ENCODE measurements around the gene LRRC47.
"Not testable (repeated sequence)": the region's sequence is repeated elsewhere in the genome, so short reads cannot be mapped to it uniquely, and the experiment has no call there.

Gene LRRC47

DNA sequence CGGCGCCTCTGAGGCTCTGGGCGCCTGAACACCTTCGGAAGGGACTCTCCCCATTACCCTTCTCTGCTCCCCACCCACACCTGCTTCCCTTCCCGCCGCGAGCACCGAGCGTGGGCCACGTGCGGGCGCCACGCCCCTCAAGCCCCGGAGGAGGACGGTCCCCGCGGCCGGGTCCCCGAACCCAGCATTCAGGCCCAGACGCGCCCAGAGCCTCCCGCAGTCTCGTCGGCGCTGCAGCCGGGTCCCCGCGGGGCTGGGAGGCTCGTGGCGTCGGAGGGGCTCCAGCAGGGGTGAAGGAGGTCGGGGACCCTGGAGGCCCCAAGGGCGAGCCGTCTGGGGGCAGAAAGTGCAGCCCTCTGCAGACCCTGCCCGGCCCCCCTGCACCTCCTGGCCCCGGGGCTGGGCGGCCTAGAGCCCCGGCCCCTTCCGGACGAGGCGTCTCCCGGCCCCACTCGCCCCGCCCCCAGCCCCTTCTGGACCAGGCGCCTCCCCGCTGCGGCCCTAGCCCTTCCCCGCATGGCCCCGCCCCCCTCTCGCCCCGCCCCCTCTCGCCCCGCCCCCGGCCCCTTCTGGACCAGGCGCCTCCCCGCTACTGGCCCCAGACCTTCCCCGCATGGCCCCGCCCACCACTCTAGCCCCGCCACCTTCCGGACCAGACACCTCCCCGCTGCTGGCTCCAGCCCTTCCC lies 24.1 kb downstream of the LRRC47 start:
- peak; percentile 66 to 68 for DNase-seq (ENCODE audit: low read depth in 2 of 2)

DNA sequence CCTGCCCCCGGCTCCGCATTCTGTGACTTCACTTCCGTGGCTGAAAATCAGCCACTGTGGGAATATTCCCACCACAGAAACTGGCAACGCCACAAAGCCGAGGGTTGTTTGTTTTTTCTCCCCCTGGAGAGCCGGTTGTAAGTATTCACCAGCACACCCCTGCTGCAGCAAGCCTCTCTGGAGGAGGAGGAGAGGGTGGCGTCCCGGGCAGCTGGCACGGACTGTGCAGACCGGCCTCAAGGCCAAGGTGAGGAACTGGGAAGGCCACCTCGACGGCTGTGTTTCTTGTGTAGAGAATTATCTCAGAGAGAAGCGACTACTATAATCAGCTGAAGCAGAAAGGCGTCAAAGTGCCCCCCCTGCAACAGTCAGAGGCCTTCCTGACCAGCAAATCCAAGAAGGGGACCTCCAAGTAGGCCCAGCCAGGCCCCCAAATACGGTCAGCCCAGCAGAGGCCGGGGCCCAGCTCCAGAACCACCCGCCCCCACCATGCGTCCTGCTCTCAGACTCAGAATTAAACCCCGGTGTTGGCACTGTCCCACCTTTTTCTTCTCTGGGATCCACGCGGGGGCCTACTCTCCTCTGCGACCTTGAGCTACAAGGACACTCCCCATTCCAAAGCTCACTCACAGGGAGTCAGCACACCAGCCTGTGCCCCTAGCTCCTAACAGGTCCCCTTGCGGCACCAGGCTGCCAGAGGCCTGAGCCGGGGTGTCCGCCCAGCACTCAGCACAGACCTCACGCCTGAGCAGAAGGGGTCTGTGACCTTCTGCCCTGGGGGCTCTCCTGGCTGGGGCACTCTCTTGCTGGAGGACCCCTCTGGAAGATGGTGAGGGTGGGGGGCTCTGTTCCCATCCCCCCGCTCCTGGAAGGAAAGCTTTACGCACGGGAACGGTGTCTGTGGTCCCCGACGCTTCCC lies 24.9 kb downstream of the LRRC47 start:
- DNase-seq (ENCODE audit: low read depth in 2 of 2): no peak

- DNase-seq (ENCODE audit: low read depth in 2 of 2): no peak
Observed at GRCh38 chr1:3770047-3770765, 26.1 kb downstream of the LRRC47 start.

GRCh38 chr1:3768811-3769390 lies 27.4 kb downstream of the LRRC47 start:
- DNase-seq (ENCODE audit: low read depth in 2 of 2): no peak

DNA sequence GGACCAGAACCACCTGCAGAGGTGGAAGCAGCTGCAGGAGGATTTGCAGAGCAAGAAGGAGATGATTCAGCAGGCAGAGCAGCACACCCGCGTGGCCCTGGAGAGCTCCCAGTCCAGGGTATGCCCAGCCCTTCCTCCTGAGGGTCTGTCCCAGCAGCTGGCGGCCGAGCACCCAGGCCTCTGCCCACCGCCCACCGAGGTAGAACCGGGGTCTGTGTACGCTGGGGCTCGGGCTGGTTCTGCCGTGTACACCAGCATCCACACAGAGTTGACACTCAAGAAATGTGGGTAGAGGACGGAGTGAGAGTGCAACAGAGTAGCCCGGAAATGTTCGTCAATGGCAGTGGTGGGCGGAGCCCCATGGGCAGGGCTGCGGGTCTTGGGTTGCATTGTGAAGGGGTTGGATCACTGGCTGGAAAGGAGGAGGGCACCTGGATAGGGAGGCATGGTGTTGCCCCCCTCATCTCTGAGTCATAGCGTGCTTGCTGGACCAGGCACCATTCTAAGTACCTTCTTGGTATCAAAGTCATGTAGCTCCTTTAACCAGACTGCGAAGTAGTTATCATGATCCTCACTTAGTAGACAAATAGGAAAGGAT lies 28.9 kb downstream of the LRRC47 start:
- no peak for DNase-seq (ENCODE audit: low read depth in 2 of 2)

DNA sequence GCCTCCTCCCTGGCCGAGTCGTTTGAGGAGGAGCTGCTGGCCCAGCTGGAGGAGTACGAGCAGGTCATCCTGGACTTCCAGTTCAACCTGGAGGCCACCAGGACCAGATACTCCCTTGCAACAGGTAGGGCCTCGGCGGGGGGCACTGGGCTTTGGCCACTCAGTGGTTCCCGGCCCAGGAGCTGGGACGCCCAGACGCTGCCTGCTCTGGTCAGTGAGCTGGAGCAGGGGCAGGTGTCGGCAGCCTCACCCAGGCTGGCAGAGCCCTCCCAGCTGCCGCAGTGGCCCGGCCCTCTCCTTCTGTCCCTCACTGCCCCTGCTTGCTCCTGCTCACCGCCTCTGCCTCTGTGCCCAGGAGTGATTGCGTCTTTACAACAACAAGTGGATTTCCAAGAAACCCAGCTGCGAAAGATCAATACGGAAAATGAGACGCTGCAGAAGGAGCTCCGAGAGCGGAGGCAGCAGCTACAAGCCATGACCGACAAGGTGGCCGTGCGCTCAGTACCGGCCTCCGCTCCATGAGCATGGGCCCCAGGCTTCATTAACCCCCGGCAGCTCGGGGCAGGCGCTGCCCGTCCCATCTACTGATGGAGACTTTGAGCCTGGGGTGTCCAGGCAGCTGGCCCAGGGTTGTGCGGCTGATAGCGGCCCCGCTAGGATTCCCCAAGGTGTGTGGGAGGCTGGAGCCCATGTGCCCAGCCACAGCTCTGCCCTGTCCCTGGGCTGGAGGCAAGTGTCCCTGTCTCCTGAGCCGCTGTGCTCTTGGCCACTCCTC lies 32.8 kb downstream of the LRRC47 start:
- no peak for DNase-seq (ENCODE audit: low read depth in 2 of 2)

GRCh38 chr1:3762873-3763228 lies 33.4 kb downstream of the LRRC47 start:
- DNase-seq (ENCODE audit: low read depth in 2 of 2): no peak

DNA sequence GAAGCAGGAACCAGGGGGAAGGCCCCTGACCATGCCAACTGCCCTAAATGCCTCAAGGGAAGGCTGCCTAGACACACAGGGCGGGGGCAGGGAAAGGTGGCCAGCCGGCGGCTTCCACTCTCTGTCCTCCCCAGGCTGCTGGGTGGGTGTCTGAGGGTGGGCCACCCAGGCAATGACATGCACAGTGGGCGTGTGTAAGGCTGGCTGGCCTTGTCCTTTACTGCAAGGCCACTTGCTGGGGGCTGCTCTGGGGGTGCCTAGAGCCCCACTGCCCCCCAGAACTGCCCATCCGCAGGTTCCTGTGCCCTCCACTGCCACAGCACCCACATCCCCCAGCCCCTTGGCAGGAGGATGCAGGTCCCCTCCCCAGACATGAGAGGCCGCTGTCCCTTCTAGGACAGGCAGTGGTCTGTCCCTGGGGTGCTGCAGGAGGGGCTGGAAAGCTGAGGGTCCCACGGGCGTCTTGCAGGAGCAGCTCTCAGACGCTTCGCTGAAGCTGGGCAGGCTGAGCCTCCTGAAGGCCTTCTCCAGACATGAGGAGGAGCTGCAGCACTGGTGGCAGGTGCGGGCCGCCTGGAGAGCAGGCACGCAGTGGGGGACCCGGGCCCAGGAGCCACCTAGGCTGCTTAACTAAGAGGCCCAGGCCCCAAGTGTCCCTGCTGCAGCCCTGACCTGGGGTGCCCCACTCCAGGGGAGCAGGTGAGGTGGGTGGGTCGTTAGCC lies 34.0 kb downstream of the LRRC47 start:
- no peak for DNase-seq (ENCODE audit: low read depth in 2 of 2)

DNA sequence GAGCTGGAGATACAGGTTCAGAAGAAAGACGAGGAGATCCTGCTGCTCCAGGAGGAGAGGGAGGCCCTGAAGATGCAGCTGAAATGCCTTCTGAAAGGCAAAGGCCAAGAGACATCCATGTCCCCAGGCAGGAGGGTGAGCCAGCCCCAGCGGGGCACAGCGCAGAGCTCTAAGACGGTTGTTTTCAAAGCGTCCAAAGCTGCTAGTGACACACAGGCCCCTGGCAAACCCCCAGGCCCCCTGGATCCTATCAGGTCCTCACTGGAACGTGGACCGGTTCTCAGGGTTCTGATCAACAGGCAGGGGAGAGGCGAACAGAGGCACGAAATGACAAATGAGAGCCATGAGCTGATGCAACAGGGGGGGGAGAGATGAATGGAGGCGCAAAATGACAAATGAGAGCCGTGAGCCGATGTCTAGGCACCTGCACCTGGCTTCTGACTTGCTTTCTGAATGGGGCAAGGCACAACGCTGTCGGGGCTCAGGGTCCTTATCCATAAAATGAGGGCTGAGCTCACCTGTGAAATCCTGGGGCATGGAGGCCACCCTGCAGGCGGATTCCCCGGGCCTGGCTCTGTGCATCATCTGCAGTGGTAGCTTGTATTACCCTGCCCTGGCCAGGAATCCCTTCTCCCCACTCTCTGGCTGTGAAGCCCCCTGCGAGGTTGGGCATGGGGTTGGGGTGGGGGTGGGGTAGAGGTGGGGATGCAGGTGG lies 34.8 kb downstream of the LRRC47 start:
- no peak for DNase-seq (ENCODE audit: low read depth in 2 of 2)

- no peak for DNase-seq (ENCODE audit: low read depth in 2 of 2)
Observed at GRCh38 chr1:3759796-3760195, 36.5 kb downstream of the LRRC47 start.

DNA sequence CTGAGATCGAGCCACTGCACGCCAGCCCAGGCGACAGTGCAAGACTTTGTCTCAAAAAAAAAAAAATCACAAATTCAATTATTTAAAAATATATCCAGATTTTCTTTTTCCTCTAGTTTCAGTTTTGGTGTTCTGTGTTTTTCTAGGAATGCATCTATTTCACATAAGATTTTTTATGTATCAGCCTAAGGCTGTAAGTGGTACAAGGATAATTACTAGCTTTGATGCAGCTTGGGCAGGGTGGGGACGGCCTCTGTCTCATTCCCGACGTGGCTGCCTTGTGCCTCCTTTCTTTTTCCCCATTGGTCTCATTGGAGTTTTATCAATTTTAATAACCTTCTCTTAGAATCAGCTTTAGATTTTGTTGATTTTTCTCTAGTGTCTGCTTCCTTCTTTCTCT lies 37.1 kb downstream of the LRRC47 start:
- DNase-seq (ENCODE audit: low read depth in 2 of 2): no peak

DNA sequence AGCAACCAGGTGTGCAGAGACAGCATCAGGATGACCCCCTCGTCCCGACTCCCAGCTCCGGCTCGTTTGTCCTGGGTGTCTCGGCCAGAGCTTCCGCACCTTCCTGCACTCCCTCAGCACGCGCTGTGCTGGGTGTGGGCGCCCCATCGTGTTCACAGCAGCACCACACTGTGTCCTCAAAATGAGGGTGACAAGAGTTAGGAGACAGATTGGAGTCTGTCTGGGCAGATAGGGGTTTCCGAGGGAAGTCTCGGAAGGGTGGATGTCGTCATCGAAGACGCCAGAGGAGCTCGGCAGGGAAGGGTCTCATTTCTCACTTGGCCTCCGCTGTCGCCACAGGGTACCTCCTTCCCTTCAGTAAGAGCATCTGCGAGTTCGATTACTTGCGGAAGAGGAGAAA lies 39.9 kb downstream of the LRRC47 start:
- DNase-seq (ENCODE audit: low read depth in 2 of 2): no peak

GRCh38 chr1:3753656-3754454 lies 42.4 kb downstream of the LRRC47 start:
- no peak for DNase-seq (ENCODE audit: low read depth in 2 of 2)

DNA sequence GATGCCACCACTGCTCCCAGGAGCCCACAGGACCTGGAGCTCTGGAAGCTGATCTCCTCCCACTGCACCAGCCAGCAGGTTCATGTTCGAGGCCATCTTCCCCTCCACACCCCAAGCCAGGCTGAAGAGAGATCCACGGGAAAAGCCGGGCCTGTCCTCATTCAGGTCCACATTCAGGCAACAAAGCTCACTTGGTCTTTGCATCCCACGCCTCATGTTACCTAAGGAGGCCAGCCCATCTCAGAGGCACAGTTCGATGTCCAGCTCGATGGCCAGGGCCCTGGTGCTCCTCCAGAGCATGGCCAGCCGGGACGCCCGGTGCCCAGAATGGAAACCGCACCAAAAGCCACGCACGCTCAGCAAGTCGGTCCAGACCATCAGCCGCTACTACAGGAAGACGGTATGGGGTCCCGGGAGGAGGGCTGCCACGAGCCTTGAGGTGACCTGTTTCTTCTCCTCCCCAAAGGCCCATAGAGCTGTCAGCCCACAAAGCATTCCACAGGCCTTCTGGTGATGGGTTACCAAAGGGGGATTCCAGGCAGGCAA lies 43.8 kb downstream of the LRRC47 start, which contains the start of gene CCDC27:
Gene CCDC27 (plus strand): TSS at position 51 of the 546 bp plus-strand sequence. CDS start 32 bp downstream, at position 83.
- DNase-seq (ENCODE audit: low read depth in 2 of 2): no peak

- DNase-seq (ENCODE audit: low read depth in 2 of 2): no peak
Observed at GRCh38 chr1:3750741-3751140, 45.6 kb downstream of the LRRC47 start.

- DNase-seq (ENCODE audit: low read depth in 2 of 2): no peak
Observed at GRCh38 chr1:3749512-3749911, 46.8 kb downstream of the LRRC47 start.

- DNase-seq (ENCODE audit: low read depth in 2 of 2): not testable (repeated sequence)
Observed at GRCh38 chr1:3748316-3748900, 47.9 kb downstream of the LRRC47 start.

DNA sequence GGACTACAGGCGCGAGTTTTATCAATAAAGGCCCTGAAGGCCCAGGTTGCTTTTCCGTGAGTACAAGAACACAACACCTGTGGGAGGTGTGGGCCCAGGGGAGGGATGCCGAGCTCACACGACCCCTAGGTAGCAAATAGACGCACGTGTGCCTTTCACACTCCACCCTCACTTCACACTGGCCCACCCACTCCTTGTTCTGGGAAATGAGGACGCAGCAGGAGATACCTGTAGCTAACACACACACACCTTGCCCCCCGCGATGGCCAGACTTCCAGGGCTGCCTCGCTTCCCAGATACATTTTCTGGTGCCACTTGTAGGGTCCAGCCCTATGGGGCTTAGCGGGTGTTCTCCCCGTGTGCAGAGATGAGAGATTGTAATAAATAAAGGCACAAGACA lies 48.4 kb downstream of the LRRC47 start:
- DNase-seq (ENCODE audit: low read depth in 2 of 2): no peak

All from stimulated activated CD8-positive, alpha-beta memory T cell treated with anti-CD3 and anti-CD28 coated beads, Interleukin-7, amount 100 ng/mL, for 1 hour (primary cell).